ENCODE data around the gene PEX11G.

- TF ChIP-seq CTCF (IDR thresholded peaks at IDR 0.05) (no peak), EP300 (IDR thresholded peaks at IDR 0.05) (no peak), POLR2AphosphoS5 (IDR thresholded peaks at IDR 0.05) (no peak), POLR2A (IDR thresholded peaks at IDR 0.05) (no peak)
Observed at GRCh38 chr19:7460562-7460966, 28.3 kb downstream of the PEX11G start.
